HepG2 (cell line): ENCODE results near the gene MSTN.

Source experiments
- ARNT2 ChIP-seq: sonication (generic); formaldehyde crosslinking; IDR thresholded peaks from 2 replicates; pipeline ENCODE4 v1.8.0; 2022; ENCODE audit warnings: mild to moderate bottlenecking, low read depth, missing genetic modification reagents, moderate library complexity
- BRCA1 ChIP-seq: sonication (generic); formaldehyde crosslinking; IDR thresholded peaks from 2 replicates; pipeline ENCODE4 v1.4.0; 2020; ENCODE audit warnings: missing genetic modification reagents
- CEBPB ChIP-seq: IDR thresholded peaks from 2 replicates; pipeline ENCODE4 v1.6.1; 2011; ENCODE audit warnings: low read depth, low read length, improper control_type of control experiment, borderline replicate concordance
- CHCHD3 ChIP-seq: sonication (generic); formaldehyde crosslinking; IDR thresholded peaks from 2 replicates; pipeline ENCODE4 v1.8.0; 2022; ENCODE audit warnings: mild to moderate bottlenecking, missing genetic modification reagents, moderate library complexity
- FOXJ3 ChIP-seq: sonication (generic); formaldehyde crosslinking; IDR thresholded peaks from 2 replicates; pipeline ENCODE4 v1.4.0; 2020; ENCODE audit warnings: missing genetic modification reagents, mild to moderate bottlenecking, borderline replicate concordance
- NONO ChIP-seq, 2 experiments: fragments of 450-650 bp in 1 of 2; sonication (generic) in 1 of 2; formaldehyde crosslinking in 1 of 2; IDR thresholded peaks in 1 of 2; conservative IDR thresholded peaks in 1 of 2; 2 replicates each; pipeline versions ENCODE4 v1.6.1 to v1.8.0; 2017 to 2022; ENCODE audit warnings: mild to moderate bottlenecking in 1 of 2, missing genetic modification reagents in 1 of 2, moderate library complexity in 1 of 2
- RFX5 ChIP-seq: IDR thresholded peaks from 2 replicates; pipeline ENCODE4 v1.6.1; 2011; ENCODE audit warnings: low read depth, low read length, improper control_type of control experiment
- SALL2 ChIP-seq: sonication (generic); formaldehyde crosslinking; IDR thresholded peaks from 2 replicates; pipeline ENCODE4 v1.8.1; 2023; ENCODE audit warnings: mild to moderate bottlenecking, missing genetic modification reagents, inconsistent platforms
- TF ChIP-seq, protein P1 (sequence below): sonication (generic); formaldehyde crosslinking; IDR thresholded peaks from 2 replicates; pipeline ENCODE4 v1.5.0; 2020; ENCODE audit warnings: mild to moderate bottlenecking, missing genetic modification reagents, moderate library complexity
- TF ChIP-seq, protein P2 (sequence below): sonication (generic); formaldehyde crosslinking; IDR thresholded peaks from 2 replicates; pipeline ENCODE4 v1.8.1; 2023; ENCODE audit warnings: mild to moderate bottlenecking, missing genetic modification reagents
- TF ChIP-seq, protein P3 (sequence below): sonication (generic); formaldehyde crosslinking; IDR thresholded peaks from 2 replicates; pipeline ENCODE4 v1.8.1; 2023; ENCODE audit warnings: mild to moderate bottlenecking, missing genetic modification reagents
- TF ChIP-seq, protein P4 (sequence below): sonication (generic); formaldehyde crosslinking; IDR thresholded peaks from 2 replicates; pipeline ENCODE4 v1.9.0; 2021; ENCODE audit warnings: missing genetic modification reagents, borderline replicate concordance

DNA sequence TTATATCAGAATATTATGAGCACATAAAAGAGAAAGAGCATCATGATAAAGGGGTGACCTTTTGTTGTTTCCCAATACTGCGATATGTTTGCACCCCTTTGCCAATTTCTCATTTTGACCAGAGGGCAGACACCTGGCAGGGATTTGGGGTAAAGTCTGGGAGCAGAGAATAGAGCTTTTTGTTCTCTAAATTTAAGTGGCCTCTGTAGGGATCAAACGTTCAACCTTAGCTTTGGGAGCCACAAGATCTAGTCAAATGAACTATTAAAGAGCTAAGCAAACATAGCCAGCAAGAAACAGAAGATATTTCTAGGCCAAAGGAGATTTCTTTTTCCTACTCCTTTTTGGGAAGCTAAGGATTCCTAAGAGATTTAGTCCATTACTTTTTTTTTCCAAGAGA is 1.1 kb upstream of the MSTN start:
- TF ChIP-seq NONO (IDR thresholded peaks at IDR 0.05) (no peak), NONO (CRISPR knock-in tag; conservative IDR thresholded peaks at IDR 0.05) (no peak), BRCA1 (CRISPR knock-in tag) (no peak), SALL2 (CRISPR knock-in tag) (no peak), ARNT2 (CRISPR knock-in tag) (no peak), RFX5 (no peak), FOXJ3 (no peak), CHCHD3 (CRISPR knock-in tag) (no peak), CEBPB (no peak)
- TF ChIP-seq, protein P1, sequence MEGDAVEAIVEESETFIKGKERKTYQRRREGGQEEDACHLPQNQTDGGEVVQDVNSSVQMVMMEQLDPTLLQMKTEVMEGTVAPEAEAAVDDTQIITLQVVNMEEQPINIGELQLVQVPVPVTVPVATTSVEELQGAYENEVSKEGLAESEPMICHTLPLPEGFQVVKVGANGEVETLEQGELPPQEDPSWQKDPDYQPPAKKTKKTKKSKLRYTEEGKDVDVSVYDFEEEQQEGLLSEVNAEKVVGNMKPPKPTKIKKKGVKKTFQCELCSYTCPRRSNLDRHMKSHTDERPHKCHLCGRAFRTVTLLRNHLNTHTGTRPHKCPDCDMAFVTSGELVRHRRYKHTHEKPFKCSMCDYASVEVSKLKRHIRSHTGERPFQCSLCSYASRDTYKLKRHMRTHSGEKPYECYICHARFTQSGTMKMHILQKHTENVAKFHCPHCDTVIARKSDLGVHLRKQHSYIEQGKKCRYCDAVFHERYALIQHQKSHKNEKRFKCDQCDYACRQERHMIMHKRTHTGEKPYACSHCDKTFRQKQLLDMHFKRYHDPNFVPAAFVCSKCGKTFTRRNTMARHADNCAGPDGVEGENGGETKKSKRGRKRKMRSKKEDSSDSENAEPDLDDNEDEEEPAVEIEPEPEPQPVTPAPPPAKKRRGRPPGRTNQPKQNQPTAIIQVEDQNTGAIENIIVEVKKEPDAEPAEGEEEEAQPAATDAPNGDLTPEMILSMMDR = no peak
- TF ChIP-seq, protein P2, sequence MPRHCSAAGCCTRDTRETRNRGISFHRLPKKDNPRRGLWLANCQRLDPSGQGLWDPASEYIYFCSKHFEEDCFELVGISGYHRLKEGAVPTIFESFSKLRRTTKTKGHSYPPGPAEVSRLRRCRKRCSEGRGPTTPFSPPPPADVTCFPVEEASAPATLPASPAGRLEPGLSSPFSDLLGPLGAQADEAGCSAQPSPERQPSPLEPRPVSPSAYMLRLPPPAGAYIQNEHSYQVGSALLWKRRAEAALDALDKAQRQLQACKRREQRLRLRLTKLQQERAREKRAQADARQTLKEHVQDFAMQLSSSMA (CRISPR knock-in tag) = no peak
- TF ChIP-seq, protein P3, sequence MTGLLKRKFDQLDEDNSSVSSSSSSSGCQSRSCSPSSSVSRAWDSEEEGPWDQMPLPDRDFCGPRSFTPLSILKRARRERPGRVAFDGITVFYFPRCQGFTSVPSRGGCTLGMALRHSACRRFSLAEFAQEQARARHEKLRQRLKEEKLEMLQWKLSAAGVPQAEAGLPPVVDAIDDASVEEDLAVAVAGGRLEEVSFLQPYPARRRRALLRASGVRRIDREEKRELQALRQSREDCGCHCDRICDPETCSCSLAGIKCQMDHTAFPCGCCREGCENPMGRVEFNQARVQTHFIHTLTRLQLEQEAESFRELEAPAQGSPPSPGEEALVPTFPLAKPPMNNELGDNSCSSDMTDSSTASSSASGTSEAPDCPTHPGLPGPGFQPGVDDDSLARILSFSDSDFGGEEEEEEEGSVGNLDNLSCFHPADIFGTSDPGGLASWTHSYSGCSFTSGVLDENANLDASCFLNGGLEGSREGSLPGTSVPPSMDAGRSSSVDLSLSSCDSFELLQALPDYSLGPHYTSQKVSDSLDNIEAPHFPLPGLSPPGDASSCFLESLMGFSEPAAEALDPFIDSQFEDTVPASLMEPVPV (CRISPR knock-in tag) = no peak
- TF ChIP-seq, protein P4, sequence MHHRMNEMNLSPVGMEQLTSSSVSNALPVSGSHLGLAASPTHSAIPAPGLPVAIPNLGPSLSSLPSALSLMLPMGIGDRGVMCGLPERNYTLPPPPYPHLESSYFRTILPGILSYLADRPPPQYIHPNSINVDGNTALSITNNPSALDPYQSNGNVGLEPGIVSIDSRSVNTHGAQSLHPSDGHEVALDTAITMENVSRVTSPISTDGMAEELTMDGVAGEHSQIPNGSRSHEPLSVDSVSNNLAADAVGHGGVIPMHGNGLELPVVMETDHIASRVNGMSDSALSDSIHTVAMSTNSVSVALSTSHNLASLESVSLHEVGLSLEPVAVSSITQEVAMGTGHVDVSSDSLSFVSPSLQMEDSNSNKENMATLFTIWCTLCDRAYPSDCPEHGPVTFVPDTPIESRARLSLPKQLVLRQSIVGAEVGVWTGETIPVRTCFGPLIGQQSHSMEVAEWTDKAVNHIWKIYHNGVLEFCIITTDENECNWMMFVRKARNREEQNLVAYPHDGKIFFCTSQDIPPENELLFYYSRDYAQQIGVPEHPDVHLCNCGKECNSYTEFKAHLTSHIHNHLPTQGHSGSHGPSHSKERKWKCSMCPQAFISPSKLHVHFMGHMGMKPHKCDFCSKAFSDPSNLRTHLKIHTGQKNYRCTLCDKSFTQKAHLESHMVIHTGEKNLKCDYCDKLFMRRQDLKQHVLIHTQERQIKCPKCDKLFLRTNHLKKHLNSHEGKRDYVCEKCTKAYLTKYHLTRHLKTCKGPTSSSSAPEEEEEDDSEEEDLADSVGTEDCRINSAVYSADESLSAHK (CRISPR knock-in tag) = no peak
